GM18873 (cell line): ENCODE results near the gene RARS2.
A peak's percentile ranks its signal among the peaks of the same experiment; 100 is the strongest.
"Not testable (repeated sequence)": the region's sequence is repeated elsewhere in the genome, so short reads cannot be mapped to it uniquely, and the experiment has no call there.

Experiments
- ATAC-seq: cut with Tn5 transposase; IDR thresholded peaks from one replicate; pipeline ENCODE4 v1.9.1; 2021; ENCODE audit warnings: mild to moderate bottlenecking, moderate library complexity, moderate number of reproducible peaks; ENCODE audit not compliant: unreplicated experiment, low FRiP score

Gene RARS2, protein sequence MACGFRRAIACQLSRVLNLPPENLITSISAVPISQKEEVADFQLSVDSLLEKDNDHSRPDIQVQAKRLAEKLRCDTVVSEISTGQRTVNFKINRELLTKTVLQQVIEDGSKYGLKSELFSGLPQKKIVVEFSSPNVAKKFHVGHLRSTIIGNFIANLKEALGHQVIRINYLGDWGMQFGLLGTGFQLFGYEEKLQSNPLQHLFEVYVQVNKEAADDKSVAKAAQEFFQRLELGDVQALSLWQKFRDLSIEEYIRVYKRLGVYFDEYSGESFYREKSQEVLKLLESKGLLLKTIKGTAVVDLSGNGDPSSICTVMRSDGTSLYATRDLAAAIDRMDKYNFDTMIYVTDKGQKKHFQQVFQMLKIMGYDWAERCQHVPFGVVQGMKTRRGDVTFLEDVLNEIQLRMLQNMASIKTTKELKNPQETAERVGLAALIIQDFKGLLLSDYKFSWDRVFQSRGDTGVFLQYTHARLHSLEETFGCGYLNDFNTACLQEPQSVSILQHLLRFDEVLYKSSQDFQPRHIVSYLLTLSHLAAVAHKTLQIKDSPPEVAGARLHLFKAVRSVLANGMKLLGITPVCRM

DNA sequence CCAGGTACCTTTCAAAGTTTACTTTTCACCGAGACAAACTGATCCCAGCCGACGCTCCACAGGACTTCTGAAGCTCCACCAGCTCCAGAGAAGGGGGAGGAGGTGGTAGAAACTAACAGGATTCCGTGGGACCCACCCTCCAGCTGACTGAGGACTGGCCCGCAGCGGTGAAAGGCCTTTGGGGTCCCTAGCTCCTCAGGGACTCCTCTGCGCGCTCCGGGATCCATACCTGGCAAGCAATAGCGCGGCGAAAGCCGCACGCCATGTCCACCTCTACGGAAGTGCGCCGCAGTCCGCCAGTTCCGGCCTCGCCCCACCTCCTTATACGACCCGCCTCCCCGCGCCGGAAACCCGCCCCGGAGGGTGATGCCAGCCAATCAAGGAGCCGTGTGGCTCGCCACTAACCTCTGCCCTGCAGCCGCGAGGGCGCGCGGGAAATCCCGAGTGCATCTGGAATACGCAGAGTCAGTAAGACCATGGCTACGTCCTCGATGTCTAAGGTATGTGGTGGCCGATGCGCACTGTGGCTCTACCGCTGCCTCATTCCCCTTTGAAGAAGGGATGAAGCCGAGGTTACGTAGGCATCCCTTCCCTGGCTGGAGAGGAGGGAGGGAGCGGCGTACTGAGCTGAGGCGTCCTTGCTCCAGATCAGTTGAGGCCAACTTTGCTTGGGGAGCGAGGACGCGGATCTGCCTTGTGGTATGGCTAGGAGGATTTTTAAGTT, at the start of gene RARS2, which contains the start of gene ORC3:
RARS2 (minus strand) TSS at position 295 of the 724 bp plus-strand sequence; CDS start at position 265, 30 bp downstream.
ORC3 (plus strand) TSS at position 443 of the 724 bp plus-strand sequence; CDS start at position 477, 34 bp downstream.
- peak; percentile 99 for ATAC-seq

DNA sequence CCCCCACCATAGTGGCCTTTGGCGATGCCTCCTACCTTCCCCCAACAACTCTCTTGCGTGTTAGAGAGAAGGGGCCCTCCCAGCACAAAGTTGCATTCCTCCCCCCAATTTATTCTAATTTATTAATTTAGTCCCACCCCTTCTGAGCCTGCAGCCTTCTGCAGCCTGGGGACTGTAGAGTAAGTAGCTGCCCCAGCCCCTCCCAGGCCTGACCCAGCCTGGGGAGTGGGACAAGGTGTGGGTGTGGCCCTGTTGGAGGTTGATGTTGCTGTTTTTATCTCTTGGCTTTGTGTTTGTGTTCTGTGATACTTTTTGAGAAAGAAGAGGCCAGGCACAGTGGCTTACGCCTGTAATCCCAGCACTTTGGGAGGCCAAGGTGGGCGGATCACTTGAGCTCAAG, 49.6 kb upstream of the RARS2 start:
- ATAC-seq = no peak

DNA sequence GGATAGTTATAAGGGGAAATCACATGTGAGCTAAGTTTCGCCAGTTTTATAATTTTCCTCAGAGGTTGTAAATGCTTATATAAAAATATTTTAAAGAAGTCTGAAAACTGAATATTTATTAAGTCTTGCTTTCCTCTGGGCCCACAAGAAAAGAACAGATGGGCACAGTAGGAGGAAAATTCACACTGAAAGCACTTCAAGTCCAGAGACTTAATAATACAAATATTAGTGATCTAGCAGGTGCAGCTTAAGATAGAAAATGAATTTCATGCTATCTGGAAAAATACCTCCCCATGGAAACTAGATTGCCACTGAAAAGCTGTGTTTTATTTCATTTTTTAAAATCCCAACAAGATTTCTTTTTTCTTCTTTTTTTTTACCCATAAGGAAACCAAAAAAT, 47.3 kb upstream of the RARS2 start:
- ATAC-seq = no peak

DNA sequence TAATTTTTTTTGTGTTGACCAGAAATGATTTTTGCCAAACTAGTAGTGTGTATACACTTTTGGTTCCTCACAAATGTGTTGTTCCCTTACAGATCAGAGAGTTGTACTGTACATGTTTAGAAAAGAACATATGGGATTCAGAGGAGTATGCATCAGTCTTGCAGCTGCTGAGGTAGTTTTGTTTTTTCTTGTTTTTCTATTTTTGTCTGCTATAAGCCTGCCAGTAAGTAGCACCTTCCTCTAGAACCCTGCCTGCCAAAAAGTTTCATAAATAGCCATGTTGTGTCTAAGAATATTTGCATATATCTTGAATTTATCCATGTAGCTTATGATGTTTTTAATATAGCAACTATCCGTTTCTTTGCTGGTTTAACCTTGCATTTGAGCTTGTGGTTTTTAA, 46.5 kb upstream of the RARS2 start:
- ATAC-seq = no peak

DNA sequence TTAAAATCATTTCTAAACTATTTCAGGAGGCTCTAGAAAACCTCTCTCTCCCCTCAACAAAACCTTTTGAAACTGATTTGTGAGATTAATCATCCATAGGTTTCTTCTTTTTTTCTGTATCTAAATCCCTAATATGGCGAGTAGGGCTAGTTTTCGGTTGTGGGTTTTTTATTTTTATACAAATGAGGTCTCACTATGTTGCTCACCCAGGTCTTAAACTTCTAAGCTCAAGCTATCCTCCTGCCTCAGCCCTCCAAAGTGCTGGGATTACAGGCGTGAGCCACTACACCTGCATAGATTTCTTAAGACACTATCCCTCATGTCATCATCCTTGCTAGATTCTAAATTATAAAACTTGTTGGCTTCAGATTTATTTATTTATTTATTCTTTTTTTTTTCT, 44.1 kb upstream of the RARS2 start:
- ATAC-seq = no peak

DNA sequence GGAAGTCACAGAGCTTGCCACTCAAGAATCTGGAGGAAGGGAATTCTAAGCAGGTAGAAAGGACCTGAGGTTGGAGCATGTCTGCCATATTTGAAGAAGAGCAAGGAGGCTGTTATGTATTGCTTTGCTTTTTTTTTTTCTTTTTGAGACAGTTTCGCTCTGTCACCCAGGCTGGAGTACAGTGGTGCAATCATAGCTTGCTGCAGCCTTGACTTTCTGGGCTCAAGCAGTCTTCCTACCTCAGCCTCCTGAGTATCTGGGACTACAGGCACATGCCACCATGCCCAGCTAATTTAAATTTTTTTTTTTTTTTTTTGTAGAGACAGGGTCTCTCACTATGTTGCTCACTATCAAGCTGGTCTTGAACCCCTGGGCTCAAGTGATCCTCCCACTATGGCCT, 41.0 kb upstream of the RARS2 start:
- no peak for ATAC-seq

DNA sequence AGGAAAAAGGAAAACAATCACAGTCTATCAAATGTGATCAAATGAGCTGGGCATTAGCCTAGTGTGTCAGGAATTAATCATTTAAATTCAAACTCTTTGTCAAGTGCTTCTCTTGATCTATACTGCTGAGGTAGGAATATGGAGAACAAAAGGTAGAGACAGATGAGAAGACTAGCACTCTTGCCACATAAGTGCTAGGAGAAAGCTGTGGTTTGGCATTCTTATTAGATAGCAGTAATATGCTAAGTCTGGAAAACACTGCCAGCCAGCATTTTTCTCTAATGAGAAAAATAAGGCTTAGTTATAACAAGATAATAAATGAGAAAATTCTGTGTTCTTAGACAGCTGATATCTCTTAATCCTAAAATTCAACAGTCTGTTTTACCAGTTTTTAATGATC, 39.1 kb upstream of the RARS2 start:
- no peak for ATAC-seq

DNA sequence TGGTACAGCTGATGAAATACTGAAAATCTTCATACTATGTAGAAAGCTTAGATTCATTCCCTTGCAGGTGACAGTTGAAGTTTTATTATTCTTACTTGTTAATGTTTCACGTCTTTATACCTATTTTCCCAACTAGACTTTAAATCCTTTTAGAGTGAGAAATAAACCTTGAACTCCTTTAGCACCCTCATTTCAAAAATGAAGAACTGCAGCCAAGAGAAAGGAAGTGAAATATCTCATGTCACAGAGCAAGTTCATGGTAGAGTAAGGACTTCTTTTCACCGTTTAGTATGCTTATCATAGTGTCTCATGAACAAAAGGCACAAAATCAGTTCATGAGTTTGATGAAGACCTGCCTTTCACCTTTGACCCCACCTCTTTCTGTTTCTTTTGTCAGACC, 38.6 kb upstream of the RARS2 start:
- no peak for ATAC-seq

DNA sequence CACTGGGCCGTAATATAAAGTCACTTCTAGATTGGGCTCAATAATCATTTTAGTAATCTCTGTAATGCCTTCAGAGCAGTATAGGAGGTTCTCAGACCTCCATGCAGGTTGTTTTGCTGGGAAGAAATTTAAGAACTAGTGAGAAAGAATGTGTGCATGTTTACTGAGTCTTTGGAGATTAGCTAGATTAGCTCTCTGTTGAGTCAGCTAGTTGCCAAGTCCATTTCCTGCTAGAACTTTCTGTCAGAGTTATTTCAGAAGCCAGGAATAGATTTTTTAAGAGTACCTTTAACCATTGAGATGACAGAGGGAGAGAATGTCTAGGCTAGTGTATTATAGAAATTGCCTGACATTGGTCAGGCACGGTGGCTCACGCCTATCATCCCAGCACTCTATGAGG, 33.5 kb upstream of the RARS2 start:
- ATAC-seq = no peak

DNA sequence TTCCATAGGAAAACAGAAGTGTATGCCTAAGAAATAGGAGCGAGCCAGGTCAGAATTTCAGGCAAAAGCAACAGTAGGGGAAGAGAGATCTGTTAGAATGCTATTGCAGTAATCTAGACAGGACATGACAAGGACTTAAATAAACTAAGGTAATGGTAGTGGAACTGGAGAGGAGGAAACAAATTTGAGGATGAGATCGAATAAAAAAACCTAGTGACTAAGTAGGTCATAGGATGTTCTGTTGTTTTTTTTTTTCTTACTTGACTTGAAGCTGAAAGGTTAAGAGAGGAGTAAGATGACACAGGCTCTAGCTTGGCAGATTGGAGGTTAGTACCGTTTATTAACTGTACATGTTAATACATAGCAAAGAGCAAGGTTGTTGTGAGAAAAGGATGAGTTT, 28.7 kb upstream of the RARS2 start:
- ATAC-seq = no peak

DNA sequence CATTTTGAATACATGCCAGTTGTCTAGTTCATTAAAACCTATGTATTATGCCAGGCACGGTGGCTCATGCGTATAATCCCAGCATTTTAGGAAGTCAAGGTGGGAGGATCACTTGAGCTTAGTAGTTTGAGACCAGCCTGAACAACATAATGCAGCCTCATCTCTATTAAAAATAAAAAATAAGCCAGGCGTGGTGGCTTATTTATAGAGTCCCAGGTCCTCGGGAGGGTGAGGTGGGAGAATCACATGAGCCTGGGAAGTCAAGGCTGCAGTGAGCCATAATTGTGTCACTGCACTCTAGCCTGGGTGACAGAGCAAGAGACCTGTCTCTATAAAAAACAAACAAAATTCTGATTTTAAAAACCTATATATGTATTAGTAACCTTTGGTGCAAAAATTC, 27.6 kb upstream of the RARS2 start:
- no peak for ATAC-seq

DNA sequence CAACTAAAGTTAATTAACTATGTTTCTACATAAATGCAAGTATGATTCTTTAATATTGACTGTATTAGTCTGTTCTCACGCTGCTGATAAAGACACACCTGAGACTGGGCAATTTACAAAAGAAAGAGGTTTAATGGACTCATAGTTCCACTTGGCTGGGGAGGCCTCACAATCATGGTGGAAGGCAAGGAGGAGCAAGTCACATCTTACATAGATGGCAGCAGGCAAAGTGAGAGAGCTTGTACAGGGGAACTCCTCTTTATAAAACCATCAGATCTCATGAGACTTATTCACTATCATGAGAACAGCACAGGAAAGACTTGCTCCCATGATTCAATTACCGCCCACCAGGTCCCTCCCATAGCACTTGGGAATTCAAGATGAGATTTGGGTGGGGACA, 23.2 kb upstream of the RARS2 start:
- ATAC-seq = not testable (repeated sequence)

DNA sequence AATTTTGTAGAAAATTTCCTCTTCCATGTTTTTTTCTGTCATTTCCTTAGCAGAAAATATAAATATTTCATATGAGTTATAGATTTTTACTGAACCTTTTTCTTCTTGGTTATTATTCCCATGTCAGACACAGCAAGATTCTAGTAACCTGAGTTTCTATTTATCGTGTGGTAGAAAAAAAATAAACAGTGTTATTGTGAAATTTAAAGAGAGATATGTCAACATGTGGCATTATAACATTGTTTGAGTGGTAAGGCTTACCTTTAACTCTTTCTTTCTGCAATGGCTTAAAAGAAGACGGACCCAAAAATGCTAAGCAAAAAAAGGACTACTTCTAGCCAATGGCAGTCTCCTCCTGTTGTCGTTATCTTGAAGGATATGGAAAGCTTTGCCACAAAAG, 19.0 kb upstream of the RARS2 start:
- ATAC-seq = no peak

DNA sequence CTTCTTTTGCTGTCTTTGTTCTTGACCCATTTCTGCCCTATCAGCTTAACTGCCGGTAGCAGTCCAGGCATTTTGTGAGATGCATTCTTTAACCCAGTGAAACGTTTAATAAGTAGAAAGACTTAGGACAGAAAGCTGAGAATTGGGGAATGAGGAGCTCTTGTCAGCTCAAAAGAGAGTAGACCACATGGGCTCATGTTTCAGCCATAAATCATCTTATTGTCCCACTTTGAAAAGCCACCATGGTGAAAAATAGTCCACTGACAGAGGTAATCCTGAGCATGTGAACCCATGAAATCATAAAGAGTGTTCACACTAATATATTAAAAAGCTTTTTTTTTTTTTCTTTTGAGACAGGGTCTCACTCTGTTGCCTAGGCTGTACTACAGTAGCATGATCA, 16.4 kb upstream of the RARS2 start:
- ATAC-seq = no peak

DNA sequence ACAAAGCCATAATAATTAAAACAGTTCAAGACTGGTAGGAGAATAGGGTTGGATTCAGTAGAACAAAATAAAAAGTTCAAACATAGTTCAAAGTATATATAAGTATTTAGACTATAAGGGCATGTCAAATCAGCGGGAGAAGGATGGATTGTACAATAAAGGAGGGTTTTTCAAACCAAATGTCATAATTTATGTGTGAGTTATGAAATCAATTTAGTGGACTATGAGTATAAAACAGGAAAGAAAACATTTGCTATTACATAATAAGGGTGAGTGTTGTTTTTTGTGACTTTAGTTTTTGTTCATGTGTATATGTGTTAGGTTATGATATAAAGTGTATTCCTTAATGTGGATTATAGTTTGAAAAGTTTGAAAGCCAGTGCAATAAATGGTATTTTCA, 10.8 kb upstream of the RARS2 start:
- ATAC-seq = no peak

DNA sequence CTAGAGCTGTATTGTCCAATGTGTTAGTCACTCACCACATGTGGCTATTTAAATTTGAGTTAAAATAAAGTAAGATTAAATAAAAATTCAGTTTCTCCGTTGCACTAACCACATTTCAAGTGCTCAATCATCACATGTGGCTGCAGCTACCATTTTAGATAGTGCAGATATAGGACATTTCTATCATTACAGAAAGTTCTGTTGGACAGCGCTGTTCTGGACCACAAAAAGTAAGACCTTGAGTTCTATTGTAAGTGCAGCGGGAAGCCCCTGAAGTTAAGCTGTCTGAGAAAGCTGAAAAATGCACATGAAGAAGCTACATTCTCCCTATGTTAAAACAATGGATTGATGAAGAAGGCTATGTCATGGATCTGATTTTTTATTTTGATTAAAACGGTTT, 1.2 kb upstream of the RARS2 start:
- ATAC-seq = no peak

DNA sequence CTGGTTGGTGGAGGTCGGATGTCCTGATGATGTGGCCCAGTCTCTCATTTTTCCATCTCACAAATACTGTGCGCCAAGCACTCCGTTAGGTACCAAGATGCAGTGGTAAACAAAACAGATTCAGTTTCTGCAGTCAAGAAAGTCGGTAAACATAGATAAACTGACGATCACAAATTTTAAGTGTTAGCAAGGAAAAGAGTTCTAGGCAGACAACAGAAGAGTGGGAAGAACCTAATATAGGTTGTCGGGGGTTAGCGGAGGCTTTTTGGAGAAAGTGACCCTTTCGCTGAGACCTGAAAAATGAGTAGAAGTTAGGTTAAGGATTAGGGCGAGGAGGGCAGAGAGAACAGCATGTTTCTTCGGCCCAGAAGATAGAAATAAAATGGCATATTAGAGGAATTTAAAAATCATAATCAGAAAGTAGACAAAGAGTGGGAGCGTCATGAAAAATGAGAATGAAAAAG, 662 bp upstream of the RARS2 start:
- no peak for ATAC-seq

DNA sequence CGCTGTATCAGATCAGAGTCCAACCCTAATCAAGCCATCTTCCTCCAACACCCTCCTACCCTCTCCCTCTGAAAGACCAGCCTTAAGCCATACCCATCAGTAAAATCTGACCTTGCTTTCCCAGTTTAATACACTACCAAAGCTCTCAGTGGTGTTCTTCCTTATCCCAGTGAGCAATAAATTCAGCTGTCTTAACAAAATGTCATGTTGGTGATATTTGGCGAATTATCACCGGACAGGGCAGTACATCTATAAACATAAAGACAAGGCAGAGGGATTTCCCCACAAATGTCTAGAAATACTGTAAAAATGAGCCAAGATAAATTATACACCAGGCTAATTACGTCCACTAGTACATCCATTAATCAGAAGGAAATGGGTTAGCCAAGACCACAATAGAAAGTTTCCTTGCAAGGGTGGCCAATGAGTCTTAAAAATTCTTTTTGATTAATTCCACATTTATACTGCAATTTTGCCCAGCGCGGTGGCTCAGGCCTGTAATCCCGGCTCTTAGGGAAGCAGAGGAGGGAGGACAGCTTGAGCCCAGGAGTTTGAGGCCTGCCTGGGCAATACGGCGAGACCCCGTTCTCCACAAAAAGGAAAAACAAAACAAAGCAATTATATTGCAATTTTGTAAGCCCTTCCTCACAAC, 905 bp downstream of the RARS2 start:
- ATAC-seq = no peak

DNA sequence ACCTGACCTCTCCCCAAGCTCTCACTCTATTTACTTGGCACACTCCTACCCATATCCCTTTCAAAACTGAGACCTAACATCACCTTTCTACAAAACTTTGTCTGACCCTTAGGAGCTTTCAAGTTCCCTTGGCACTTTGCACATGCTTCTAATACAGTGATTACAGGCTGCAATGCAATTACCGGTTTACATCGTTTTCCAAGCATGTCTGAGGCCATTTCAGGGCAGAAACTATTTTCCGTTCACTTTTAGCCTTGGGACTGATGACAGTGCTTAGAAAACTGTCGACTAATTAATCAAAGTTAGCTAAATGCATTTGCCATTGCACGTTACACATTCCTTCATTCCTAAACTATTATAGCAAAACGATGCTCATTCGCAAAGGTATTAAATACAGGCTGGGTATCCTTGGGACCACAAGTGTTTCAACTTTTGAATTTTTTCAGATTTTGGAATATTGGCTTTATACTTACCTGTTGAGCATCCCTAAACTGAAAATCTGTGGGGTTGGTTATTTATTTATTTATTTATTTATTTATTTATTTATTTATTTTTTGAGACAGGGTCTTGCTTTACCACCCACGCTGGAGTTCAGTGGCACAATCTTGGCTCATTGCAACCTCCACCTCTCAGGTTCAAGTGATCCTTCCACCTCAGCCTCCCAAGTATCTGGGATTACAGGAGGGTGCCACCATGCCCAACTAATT, 3.3 kb downstream of the RARS2 start:
- ATAC-seq = no peak

DNA sequence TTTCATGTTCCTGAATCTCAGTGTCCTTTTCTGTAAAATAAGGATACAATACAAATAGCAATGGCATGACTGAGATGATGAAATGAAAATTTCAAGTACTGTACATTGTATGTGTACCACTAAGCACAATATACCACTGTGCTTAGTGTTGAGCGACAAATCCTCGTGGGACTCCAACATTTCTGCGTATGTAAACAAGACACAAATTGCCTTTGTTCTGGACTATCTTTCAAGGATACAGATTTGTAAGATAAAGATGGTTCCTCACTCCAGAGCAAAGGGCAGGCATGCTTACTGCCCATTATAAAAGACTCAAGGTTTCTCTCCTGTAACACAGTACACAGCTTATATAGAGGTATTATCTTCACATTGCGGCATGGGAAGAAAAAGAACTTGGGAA, 6.0 kb downstream of the RARS2 start:
- no peak for ATAC-seq
